ENCODE data around the gene IL6ST. TPM values are rescaled to one million over a fixed set of nuclear protein-coding genes. Genes with fewer than 3 reads are reported as not detected.

IL6ST gene
- total and polyA plus RNA-seq, 2 experiments from 2014 or later, result 47.2 to 47.7 TPM

DNA sequence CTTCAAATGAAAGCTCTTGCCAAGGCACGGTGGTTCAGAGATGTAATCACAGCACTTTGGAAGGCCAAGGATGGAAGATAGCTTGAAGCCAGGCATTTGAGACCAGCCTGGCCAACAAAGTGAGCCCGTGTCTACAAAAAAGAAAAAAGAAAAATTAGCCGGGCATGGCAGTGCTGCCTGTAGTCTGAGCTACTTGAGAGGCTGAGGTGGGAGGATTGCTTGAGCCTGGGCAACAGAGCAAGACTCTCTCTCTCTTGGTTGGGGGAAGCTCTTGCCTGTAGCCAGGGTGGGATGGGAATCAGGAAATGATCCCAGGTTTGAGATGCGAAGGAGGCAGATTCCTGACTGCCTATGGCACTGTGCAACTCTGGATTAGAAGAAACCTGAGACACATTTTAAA lies 62.1 kb downstream of the IL6ST start:
- Histone ChIP-seq H3K4me3 (no peak overlapping the region), H3K36me3 (peaks cover 2% of the 10 kb centered on the region), H3K27ac (no peak overlapping the region), H3K27me3 (no peaks in the 10 kb centered on the region), H3K9me3 (ENCODE audit: low read depth) (no peaks in the 10 kb centered on the region), H3K4me1 (ENCODE audit: low read depth) (no peaks in the 10 kb centered on the region)
- no peak for TF ChIP-seq CTCF (IDR thresholded peaks at IDR 0.05; ENCODE audit: low read depth, low read length)
- DNase-seq (ENCODE audit: low read depth in 1 of 2, low spot score in 1 of 2), result no peak

DNA sequence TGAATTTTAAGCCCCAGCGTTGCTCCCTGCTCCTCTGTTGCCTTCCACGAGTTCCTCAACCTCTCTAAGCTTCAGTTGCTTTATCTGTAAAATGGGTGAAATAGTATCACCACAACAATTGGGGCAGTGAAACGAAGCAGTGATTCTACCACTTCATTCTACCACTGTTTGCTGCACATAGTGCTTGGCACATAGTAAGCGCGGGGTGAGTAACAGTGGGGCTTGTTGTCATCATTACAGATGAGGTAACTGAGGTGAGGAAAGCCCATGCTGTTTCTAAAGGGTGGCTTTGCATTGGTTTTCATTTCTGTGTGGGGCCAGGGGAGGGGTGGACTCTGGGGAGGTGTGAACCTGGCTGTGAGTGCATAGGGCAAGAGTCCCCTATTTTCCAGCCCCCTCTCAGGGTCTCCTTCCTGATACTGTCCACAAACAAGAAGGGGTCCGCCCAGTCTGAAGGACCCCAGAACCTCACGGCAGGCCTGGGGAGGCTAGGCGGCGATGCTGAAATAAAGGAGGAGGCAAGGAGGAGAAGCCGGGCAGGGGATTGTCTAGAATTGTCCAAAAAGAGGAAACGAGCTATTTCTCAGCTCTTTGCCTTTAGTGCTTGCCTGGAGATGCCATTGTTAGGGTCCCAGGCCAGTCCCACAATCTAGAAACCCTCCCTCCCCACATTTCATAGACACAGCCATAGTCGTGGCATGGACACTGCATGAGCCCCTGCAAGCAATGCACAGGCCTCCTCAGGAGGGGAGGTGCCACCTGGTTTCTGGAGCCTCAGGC lies 65.6 kb downstream of the IL6ST start:
- Histone ChIP-seq H3K27ac (no peak overlapping the region), H3K4me3 (no peak overlapping the region), H3K36me3 (no peaks in the 10 kb centered on the region), H3K9me3 (ENCODE audit: low read depth) (no peaks in the 10 kb centered on the region), H3K27me3 (no peaks in the 10 kb centered on the region), H3K4me1 (ENCODE audit: low read depth) (no peaks in the 10 kb centered on the region)
- no peak for TF ChIP-seq CTCF (IDR thresholded peaks at IDR 0.05; ENCODE audit: low read depth, low read length)
- DNase-seq (ENCODE audit: low read depth in 1 of 2, low spot score in 1 of 2), result no peak

GRCh38 chr5:55927861-55928655 lies 66.7 kb downstream of the IL6ST start:
- no peak for DNase-seq (ENCODE audit: low read depth in 1 of 2, low spot score in 1 of 2)
- H3K27me3 ChIP-seq, result no peaks in the 10 kb centered on the region
- no peak overlapping the region for H3K4me3 ChIP-seq
- no peak overlapping the region for H3K27ac ChIP-seq
- no peak for TF ChIP-seq CTCF (IDR thresholded peaks at IDR 0.05; ENCODE audit: low read depth, low read length)
- H3K36me3 ChIP-seq, result no peaks in the 10 kb centered on the region
- no peaks in the 10 kb centered on the region for H3K9me3 ChIP-seq (ENCODE audit: low read depth)
- no peaks in the 10 kb centered on the region for H3K4me1 ChIP-seq (ENCODE audit: low read depth)

- Histone ChIP-seq H3K9me3 (ENCODE audit: low read depth) (no peaks in the 10 kb centered on the region), H3K27ac (no peak overlapping the region), H3K36me3 (no peaks in the 10 kb centered on the region), H3K4me3 (no peak overlapping the region), H3K27me3 (no peaks in the 10 kb centered on the region), H3K4me1 (ENCODE audit: low read depth) (no peaks in the 10 kb centered on the region)
- DNase-seq (ENCODE audit: low read depth in 1 of 2, low spot score in 1 of 2), result no peak
- TF ChIP-seq CTCF (IDR thresholded peaks at IDR 0.05; ENCODE audit: low read depth, low read length), result no peak
Measured at GRCh38 chr5:55926476-55926875, 68.3 kb downstream of the IL6ST start.

- Histone ChIP-seq H3K36me3 (no peaks in the 10 kb centered on the region), H3K4me3 (no peak overlapping the region), H3K27ac (no peak overlapping the region), H3K9me3 (ENCODE audit: low read depth) (no peaks in the 10 kb centered on the region), H3K27me3 (no peaks in the 10 kb centered on the region), H3K4me1 (ENCODE audit: low read depth) (no peaks in the 10 kb centered on the region)
- DNase-seq (ENCODE audit: low read depth in 1 of 2, low spot score in 1 of 2), result no peak
- TF ChIP-seq CTCF (IDR thresholded peaks at IDR 0.05; ENCODE audit: low read depth, low read length), result no peak
Measured at GRCh38 chr5:55925712-55926111, 69.1 kb downstream of the IL6ST start.
